HEK293T (cell line): ENCODE data around the gene THEMIS.

Experiments used
- CTCF ChIA-PET: fragments of 350-600 bp; formaldehyde crosslinking; extraction: SDS; loops from one replicate; lab custom pipeline; 2021; ENCODE audit warnings: antibody characterized with exemption, inconsistent platforms; lab: Yijun Ruan, JAX
- POLR2A ChIA-PET: fragments of 350-600 bp; formaldehyde crosslinking; extraction: SDS; loops from one replicate; lab custom pipeline; 2020; ENCODE audit warnings: antibody characterized with exemption, inconsistent platforms; lab: Yijun Ruan, JAX
- DNase-seq: peaks from one replicate; pipeline ENCODE4 v3.0.0; 2012; ENCODE audit warnings: mixed read lengths; ENCODE audit errors: extremely low spot score
- ARNT ChIP-seq: fragments of 450-650 bp; IDR thresholded peaks from 2 replicates; pipeline ENCODE4 v1.6.1; 2017; ENCODE audit warnings: mild to moderate bottlenecking
- BHLHE40 ChIP-seq: fragments of 450-650 bp; IDR thresholded peaks from 2 replicates; pipeline ENCODE4 v1.6.1; 2016; ENCODE audit warnings: mild to moderate bottlenecking, moderate library complexity, borderline replicate concordance
- CTBP1 ChIP-seq: fragments of 450-650 bp; IDR thresholded peaks from 2 replicates; pipeline ENCODE4 v1.6.1; 2016; ENCODE audit warnings: borderline replicate concordance
- ELF4 ChIP-seq: fragments of 450-650 bp; IDR thresholded peaks from 2 replicates; pipeline ENCODE4 v1.6.1; 2017; ENCODE audit warnings: antibody characterized with exemption
- FOXA1 ChIP-seq: fragments of 450-650 bp; IDR thresholded peaks from 2 replicates; pipeline ENCODE4 v1.6.1; 2016; ENCODE audit warnings: mild to moderate bottlenecking
- FOXK2 ChIP-seq: fragments of 450-650 bp; IDR thresholded peaks from 2 replicates; pipeline ENCODE4 v1.6.1; 2016; ENCODE audit warnings: mild to moderate bottlenecking
- FOXM1 ChIP-seq: fragments of 450-650 bp; IDR thresholded peaks from 2 replicates; pipeline ENCODE4 v1.6.1; 2017; ENCODE audit warnings: mild to moderate bottlenecking, borderline replicate concordance
- HDGF ChIP-seq: fragments of 450-650 bp; IDR thresholded peaks from 2 replicates; pipeline ENCODE4 v1.6.1; 2017; ENCODE audit warnings: antibody characterized with exemption, borderline replicate concordance
- L3MBTL2 ChIP-seq: fragments of 450-650 bp; conservative IDR thresholded peaks from 2 replicates; pipeline ENCODE4 v1.6.1; 2016; ENCODE audit warnings: mild to moderate bottlenecking
- LEF1 ChIP-seq: fragments of 450-650 bp; IDR thresholded peaks from 2 replicates; pipeline ENCODE4 v1.6.1; 2017; ENCODE audit warnings: mild to moderate bottlenecking, borderline replicate concordance
- NFRKB ChIP-seq: fragments of 450-650 bp; IDR thresholded peaks from 2 replicates; pipeline ENCODE4 v1.6.1; 2016; ENCODE audit warnings: mild to moderate bottlenecking, moderate library complexity
- SP1 ChIP-seq: fragments of 450-650 bp; IDR thresholded peaks from 2 replicates; pipeline ENCODE4 v1.6.1; 2017
- SUZ12 ChIP-seq: fragments of 450-650 bp; IDR thresholded peaks from 2 replicates; pipeline ENCODE4 v1.6.1; 2016; ENCODE audit warnings: mild to moderate bottlenecking
- TARDBP ChIP-seq: fragments of 450-650 bp; IDR thresholded peaks from 2 replicates; pipeline ENCODE4 v1.6.1; 2016
- ZNF384 ChIP-seq: fragments of 450-650 bp; IDR thresholded peaks from 2 replicates; pipeline ENCODE4 v1.6.1; 2016
- TF ChIP-seq, protein P1 (sequence below): fragments of 450-650 bp; IDR thresholded peaks from 2 replicates; pipeline ENCODE4 v1.6.1; 2016

Gene THEMIS

DNA sequence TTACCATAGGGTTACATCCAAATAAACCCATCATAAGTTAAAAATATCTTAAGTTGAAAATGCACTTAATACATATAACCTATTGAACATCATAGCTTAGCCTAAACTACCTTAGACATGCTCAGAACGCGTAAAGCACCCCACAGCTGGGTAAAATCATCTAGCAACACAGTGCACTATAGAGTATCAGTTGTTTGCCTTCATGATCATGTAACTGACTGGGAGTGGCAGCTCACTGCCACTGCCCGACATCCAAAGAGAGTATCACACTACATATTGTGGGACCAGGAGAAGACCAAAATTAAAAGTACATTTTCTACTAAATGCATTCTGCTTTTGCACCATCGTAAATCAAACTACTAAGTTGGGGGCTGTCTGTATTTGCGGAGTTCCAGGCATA, 31.7 kb downstream of the THEMIS start:
- TF ChIP-seq FOXM1 = no peak
- TF ChIP-seq ARNT = no peak
- no peak for TF ChIP-seq NFRKB
- no peak for DNase-seq
- ChIA-PET CTCF (interaction anchor here (1.2 kb wide), 1 partner anchor 14 kb away, joined by 4 read pairs; no protein-coding TSS in a partner anchor), POLR2A (no interaction called here)

DNA sequence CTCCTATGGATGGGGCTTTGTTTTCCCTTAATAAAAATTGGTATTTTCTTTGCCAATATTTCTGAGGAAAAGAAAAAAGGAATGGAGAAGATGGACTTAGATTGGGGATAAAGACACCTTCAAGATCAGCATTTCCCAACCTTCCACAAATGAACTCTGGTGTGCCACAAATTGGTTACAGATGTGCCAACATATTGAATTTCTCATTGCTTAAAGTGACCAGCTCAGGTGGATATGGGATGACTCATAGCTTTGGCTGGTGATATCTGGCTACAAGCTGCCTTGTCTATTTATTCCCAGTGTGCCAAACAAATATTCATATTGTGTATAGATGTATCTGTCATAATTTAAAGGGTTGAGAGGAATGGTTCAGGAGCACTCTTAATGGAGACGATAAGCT, 32.5 kb downstream of the THEMIS start:
- ChIA-PET CTCF (interaction anchor here (1.2 kb wide), 1 partner anchor 13 kb away, joined by 4 read pairs; no protein-coding TSS in a partner anchor), POLR2A (no interaction called here)
- DNase-seq = no peak
- TF ChIP-seq L3MBTL2 (no peak), BHLHE40 (no peak)

DNA sequence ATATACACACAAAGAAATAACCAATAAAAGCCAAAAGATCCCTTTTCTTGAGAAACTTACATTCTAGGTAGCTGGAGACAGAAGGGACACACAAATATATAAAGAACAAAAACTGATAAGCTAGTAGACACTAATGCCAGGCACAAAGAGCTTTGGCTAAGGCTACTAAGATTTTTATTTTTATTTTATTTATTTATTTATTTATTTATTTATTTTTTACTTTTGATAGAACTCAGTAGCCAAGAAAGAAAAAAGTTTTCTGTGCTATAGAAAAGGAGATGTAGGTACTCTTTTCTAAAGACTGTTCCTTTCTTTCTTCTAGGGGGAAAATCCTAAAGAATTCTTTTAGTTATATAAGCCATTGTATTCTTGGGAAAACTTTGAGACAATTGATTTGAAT, 34.1 kb downstream of the THEMIS start:
- ChIA-PET CTCF (no interaction called here), POLR2A (no interaction called here)
- DNase-seq = no peak
- TF ChIP-seq LEF1 = no peak
- no peak for TF ChIP-seq FOXM1
- TF ChIP-seq SUZ12 = no peak
- TF ChIP-seq ZNF384 = no peak
- no peak for TF ChIP-seq L3MBTL2
- no peak for TF ChIP-seq CTBP1
- no peak for TF ChIP-seq BHLHE40

DNA sequence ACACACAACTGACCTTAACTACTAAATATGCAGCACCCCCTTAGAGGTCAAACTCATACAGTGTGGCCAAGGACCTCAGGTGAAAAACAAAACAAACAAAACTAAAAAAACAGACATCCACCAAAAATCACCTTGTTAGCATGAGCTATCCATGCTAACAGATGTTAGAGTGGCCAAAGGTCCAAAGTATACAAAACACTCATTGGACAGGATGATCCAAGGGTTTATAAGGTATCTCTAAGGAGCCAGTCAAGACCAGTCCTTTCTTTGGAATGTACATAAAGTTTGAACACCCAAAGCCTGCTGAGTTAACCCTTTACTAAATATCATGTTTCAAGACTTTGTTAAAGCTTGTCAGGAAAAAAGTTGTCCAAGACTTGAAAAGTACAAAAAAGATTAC, 35.8 kb downstream of the THEMIS start:
- ChIA-PET POLR2A (no interaction called here), CTCF (no interaction called here)
- DNase-seq = no peak
- no peak for TF ChIP-seq SP1
- no peak for TF ChIP-seq BHLHE40
- no peak for TF ChIP-seq TARDBP
- no peak for TF ChIP-seq FOXK2
- TF ChIP-seq, protein P1, sequence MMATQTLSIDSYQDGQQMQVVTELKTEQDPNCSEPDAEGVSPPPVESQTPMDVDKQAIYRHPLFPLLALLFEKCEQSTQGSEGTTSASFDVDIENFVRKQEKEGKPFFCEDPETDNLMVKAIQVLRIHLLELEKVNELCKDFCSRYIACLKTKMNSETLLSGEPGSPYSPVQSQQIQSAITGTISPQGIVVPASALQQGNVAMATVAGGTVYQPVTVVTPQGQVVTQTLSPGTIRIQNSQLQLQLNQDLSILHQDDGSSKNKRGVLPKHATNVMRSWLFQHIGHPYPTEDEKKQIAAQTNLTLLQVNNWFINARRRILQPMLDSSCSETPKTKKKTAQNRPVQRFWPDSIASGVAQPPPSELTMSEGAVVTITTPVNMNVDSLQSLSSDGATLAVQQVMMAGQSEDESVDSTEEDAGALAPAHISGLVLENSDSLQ = no peak
- no peak for TF ChIP-seq L3MBTL2

DNA sequence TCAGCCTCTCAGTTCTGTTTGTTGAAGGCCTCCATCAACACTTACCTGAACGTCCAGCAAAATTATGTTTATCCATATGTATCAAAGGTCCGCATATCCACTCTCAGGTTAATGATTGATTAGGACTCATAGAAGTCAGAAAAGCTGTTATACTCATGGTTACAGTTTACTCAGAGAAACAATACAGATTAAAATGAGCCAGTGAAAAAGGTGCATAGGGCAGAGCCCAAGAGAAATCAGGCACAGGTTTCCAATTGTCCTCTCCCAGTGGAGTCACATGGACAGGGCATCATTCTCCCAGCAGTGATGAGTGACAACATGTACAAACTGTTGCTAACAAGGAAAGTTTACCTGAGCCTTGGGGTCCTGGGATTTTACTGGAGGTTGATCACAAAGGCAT, 36.2 kb downstream of the THEMIS start:
- ChIA-PET CTCF (no interaction called here), POLR2A (no interaction called here)
- no peak for DNase-seq
- TF ChIP-seq CTBP1 (no peak), HDGF (no peak), TARDBP (no peak), SP1 (no peak), ARNT (no peak), NFRKB (no peak), LEF1 (no peak)
- TF ChIP-seq, protein P1 = no peak

DNA sequence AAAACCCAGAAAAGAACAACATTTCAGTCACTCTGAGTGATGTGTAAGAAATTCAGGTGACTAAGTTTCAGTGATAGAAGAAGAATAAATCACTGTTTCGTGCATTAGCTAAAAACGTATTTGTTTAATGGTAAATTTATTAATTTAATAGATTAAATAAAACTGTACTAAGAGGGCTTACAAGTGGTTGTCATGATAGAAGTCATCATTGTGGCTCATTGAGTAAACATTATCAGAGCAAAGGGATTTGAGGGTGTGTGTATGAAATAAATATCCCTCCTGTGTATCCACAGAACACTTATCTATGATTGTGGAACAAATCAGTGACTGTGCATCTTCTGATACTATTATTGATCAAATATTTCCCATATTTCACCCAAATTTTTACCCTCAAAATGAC, 40.1 kb downstream of the THEMIS start:
- no peak for TF ChIP-seq L3MBTL2
- no peak for TF ChIP-seq FOXM1
- TF ChIP-seq HDGF = no peak
- TF ChIP-seq LEF1 = no peak
- TF ChIP-seq SUZ12 = no peak
- no peak for TF ChIP-seq FOXA1
- TF ChIP-seq, protein P1 = no peak
- TF ChIP-seq ARNT = no peak
- TF ChIP-seq CTBP1 = no peak
- TF ChIP-seq FOXK2 = no peak
- no peak for TF ChIP-seq NFRKB
- no peak for TF ChIP-seq SP1
- ChIA-PET POLR2A (no interaction called here), CTCF (no interaction called here)
- no peak for DNase-seq

DNA sequence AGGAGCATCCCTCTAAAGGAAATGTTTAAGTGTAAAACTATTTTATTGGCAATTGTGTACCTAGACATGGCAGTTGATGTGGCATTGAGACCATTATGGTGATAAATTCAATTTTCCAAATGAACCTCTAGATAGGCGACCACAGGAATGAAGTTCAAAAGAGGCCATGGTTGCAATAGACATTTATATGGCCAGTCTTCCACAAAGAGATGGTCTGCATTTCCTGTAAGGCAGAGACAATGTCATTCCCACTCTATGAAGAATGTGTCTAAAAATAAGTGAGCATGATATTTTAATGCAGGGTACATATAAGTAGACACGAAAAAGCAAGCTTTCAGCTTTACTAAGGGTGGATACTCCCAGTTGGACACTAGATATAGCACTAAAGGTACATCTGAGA, 40.9 kb downstream of the THEMIS start:
- no peak for DNase-seq
- TF ChIP-seq SP1 (no peak), BHLHE40 (no peak), ELF4 (no peak), FOXK2 (no peak), SUZ12 (no peak), ARNT (no peak), L3MBTL2 (no peak), ZNF384 (no peak), FOXM1 (no peak), FOXA1 (no peak), TARDBP (no peak), HDGF (no peak), NFRKB (no peak), CTBP1 (no peak), LEF1 (no peak)
- TF ChIP-seq, protein P1 = no peak
- ChIA-PET POLR2A (no interaction called here), CTCF (no interaction called here)
